ENCODE measurements around the gene ALDOC.

ALDOC gene

GRCh38 chr17:28549236-28550132 is 27.2 kb downstream of the ALDOC start:
- H3K9me3 ChIP-seq (ENCODE audit: control insufficient read depth, insufficient read depth, low read length): no peaks in the 10 kb centered on the region
- peaks cover 7% of the 10 kb centered on the region for H3K4me1 ChIP-seq (ENCODE audit: control insufficient read depth, insufficient read depth, low read length)
- no peak overlapping the region for H3K4me3 ChIP-seq (ENCODE audit: low read depth, low read length)
- H3K36me3 ChIP-seq (ENCODE audit: control insufficient read depth, insufficient read depth, low read length): peaks cover 16% of the 10 kb centered on the region
- no peak overlapping the region for H3K9ac ChIP-seq (ENCODE audit: low read depth, low read length)
- peaks cover 4% of the 10 kb centered on the region for H3K27me3 ChIP-seq (ENCODE audit: control insufficient read depth, insufficient read depth, low read length)

DNA sequence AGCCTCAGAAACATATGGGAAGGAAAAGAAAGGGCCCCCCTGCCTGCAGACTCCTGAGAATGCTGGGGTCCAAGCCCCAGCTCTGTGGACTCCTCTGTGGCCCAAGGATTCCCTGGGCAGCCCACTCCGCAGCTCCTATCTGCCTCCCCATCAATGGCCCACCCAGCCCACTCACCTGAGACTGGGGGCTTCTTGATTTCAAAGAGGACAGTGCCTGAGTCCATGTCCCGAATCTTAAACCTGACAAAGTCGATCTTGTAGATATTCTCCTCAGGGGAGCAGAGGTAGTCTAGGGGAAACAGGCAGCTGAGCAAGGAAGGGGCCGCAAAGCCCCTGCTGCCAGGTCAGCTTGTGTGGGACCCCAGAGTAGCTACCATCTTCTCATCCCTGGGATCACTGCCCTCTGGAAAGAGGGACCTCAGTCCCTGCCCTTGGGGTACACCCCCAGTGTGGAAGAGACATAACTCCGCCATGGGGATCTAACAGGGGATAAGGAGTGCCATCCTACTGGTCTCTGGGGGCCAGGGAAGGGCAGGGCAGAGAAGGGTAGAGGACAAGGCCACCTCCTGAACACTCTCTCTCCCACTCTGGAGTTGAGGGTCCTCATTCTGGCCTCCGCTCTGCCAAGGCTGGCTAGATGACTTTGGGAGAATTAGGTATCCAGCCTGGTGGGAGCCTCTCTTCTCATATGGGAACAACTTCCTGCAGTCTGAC is 28.1 kb downstream of the ALDOC start:
- no peak overlapping the region for H3K9ac ChIP-seq (ENCODE audit: low read depth, low read length)
- peaks cover 4% of the 10 kb centered on the region for H3K27me3 ChIP-seq (ENCODE audit: control insufficient read depth, insufficient read depth, low read length)
- peaks cover 9% of the 10 kb centered on the region for H3K36me3 ChIP-seq (ENCODE audit: control insufficient read depth, insufficient read depth, low read length)
- peaks cover 7% of the 10 kb centered on the region for H3K4me1 ChIP-seq (ENCODE audit: control insufficient read depth, insufficient read depth, low read length)
- no peaks in the 10 kb centered on the region for H3K9me3 ChIP-seq (ENCODE audit: control insufficient read depth, insufficient read depth, low read length)
- H3K4me3 ChIP-seq (ENCODE audit: low read depth, low read length): no peak overlapping the region

GRCh38 chr17:28547623-28548416 is 28.9 kb downstream of the ALDOC start:
- peaks cover 4% of the 10 kb centered on the region for H3K27me3 ChIP-seq (ENCODE audit: control insufficient read depth, insufficient read depth, low read length)
- no peaks in the 10 kb centered on the region for H3K9me3 ChIP-seq (ENCODE audit: control insufficient read depth, insufficient read depth, low read length)
- H3K9ac ChIP-seq (ENCODE audit: low read depth, low read length): no peak overlapping the region
- H3K4me3 ChIP-seq (ENCODE audit: low read depth, low read length): no peak overlapping the region
- H3K4me1 ChIP-seq (ENCODE audit: control insufficient read depth, insufficient read depth, low read length): peaks cover 2% of the 10 kb centered on the region
- H3K36me3 ChIP-seq (ENCODE audit: control insufficient read depth, insufficient read depth, low read length): peaks cover 8% of the 10 kb centered on the region

- no peaks in the 10 kb centered on the region for H3K9me3 ChIP-seq (ENCODE audit: control insufficient read depth, insufficient read depth, low read length)
- H3K4me3 ChIP-seq (ENCODE audit: low read depth, low read length): no peak overlapping the region
- peaks cover 8% of the 10 kb centered on the region for H3K36me3 ChIP-seq (ENCODE audit: control insufficient read depth, insufficient read depth, low read length)
- H3K9ac ChIP-seq (ENCODE audit: low read depth, low read length): no peak overlapping the region
- H3K27me3 ChIP-seq (ENCODE audit: control insufficient read depth, insufficient read depth, low read length): peaks cover 4% of the 10 kb centered on the region
- no peaks in the 10 kb centered on the region for H3K4me1 ChIP-seq (ENCODE audit: control insufficient read depth, insufficient read depth, low read length)
Measured at GRCh38 chr17:28547096-28547622, 29.5 kb downstream of the ALDOC start.

DNA sequence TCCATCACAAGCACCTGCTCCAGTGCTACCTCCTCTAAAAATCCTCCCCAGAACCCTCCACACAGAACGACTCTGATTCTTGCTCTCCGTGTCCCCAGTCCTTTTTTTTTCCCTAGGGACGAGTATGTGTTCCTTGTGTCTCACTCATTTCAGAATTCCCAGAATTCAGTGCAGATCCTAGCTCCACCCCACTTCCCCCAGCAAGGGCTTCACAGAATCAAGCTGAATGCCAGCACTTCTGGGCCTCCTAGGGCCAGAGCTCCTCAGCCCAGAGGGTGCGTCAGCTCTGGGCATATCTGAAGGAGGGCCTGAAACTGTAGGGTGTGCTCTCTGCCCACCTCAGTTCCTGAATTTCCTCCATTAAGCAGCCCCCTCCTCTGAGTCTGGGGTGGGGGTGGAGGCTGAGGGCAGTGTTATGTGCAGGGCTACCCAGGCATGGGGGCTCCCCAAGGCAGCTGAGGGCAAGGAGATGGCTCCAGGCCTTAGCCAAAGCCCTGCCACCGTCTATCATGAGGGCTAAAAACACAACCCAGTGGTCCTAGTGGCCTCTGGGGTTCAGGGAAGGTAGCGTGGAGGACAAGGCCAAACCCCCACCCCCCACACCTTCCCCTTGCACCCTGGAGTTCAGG is 30.8 kb downstream of the ALDOC start:
- Histone ChIP-seq H3K27me3 (ENCODE audit: control insufficient read depth, insufficient read depth, low read length) (no peaks in the 10 kb centered on the region), H3K9ac (ENCODE audit: low read depth, low read length) (no peak overlapping the region), H3K4me3 (ENCODE audit: low read depth, low read length) (no peak overlapping the region), H3K9me3 (ENCODE audit: control insufficient read depth, insufficient read depth, low read length) (no peaks in the 10 kb centered on the region), H3K4me1 (ENCODE audit: control insufficient read depth, insufficient read depth, low read length) (no peaks in the 10 kb centered on the region), H3K36me3 (ENCODE audit: control insufficient read depth, insufficient read depth, low read length) (peaks cover 8% of the 10 kb centered on the region)

- Histone ChIP-seq H3K9me3 (ENCODE audit: control insufficient read depth, insufficient read depth, low read length) (no peaks in the 10 kb centered on the region), H3K36me3 (ENCODE audit: control insufficient read depth, insufficient read depth, low read length) (peaks cover 8% of the 10 kb centered on the region), H3K4me1 (ENCODE audit: control insufficient read depth, insufficient read depth, low read length) (no peaks in the 10 kb centered on the region), H3K27me3 (ENCODE audit: control insufficient read depth, insufficient read depth, low read length) (no peaks in the 10 kb centered on the region), H3K9ac (ENCODE audit: low read depth, low read length) (no peak overlapping the region), H3K4me3 (ENCODE audit: low read depth, low read length) (no peak overlapping the region)
Measured at GRCh38 chr17:28545141-28545503, 31.6 kb downstream of the ALDOC start.

GRCh38 chr17:28544402-28545140 is 32.1 kb downstream of the ALDOC start:
- H3K4me3 ChIP-seq (ENCODE audit: low read depth, low read length): no peak overlapping the region
- no peaks in the 10 kb centered on the region for H3K4me1 ChIP-seq (ENCODE audit: control insufficient read depth, insufficient read depth, low read length)
- no peak overlapping the region for H3K9ac ChIP-seq (ENCODE audit: low read depth, low read length)
- H3K36me3 ChIP-seq (ENCODE audit: control insufficient read depth, insufficient read depth, low read length): peaks cover 8% of the 10 kb centered on the region
- no peaks in the 10 kb centered on the region for H3K9me3 ChIP-seq (ENCODE audit: control insufficient read depth, insufficient read depth, low read length)
- H3K27me3 ChIP-seq (ENCODE audit: control insufficient read depth, insufficient read depth, low read length): no peaks in the 10 kb centered on the region

DNA sequence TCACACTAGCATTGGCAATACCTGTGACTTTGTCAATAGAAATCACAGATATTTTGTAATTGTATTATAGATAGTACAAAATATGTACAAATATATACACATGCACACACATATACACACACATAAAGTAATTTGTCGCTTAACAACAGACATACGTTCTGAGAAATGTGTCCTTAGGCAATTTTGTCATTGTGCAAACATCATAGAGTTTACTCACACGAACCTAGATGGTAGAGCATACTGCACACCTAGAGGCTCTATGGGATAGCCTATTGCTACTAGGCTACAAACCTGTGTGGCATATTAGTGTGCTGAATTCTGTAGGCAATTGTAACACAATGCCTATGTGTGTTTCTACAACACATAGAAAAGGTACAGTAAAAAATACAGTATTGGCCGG is 35.3 kb downstream of the ALDOC start:
- H3K9me3 ChIP-seq (ENCODE audit: control insufficient read depth, insufficient read depth, low read length): no peaks in the 10 kb centered on the region
- H3K4me3 ChIP-seq (ENCODE audit: low read depth, low read length): no peak overlapping the region
- no peak overlapping the region for H3K9ac ChIP-seq (ENCODE audit: low read depth, low read length)
- no peaks in the 10 kb centered on the region for H3K27me3 ChIP-seq (ENCODE audit: control insufficient read depth, insufficient read depth, low read length)
- no peaks in the 10 kb centered on the region for H3K4me1 ChIP-seq (ENCODE audit: control insufficient read depth, insufficient read depth, low read length)
- H3K36me3 ChIP-seq (ENCODE audit: control insufficient read depth, insufficient read depth, low read length): peaks cover under 1% of the 10 kb centered on the region

DNA sequence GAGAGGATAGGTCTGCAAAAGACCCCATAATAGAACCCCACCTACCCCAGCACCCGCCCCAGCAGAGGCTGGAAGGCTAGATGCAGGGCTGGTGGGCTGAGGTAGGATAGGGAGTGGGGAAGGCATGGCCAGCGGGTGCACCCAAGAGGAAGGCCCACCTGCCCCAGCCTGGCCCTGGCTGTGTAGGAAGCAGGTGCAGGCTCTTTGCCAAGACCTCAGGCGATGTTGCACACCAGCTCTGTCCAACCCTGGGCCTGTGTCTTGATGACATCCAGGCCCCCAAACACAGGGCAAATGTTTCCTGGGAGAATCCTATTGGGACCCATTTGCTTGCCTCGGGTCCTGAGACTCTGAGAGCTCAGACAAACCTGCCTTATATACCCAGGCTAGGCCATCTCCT is 36.5 kb downstream of the ALDOC start:
- Histone ChIP-seq H3K4me1 (ENCODE audit: control insufficient read depth, insufficient read depth, low read length) (no peaks in the 10 kb centered on the region), H3K4me3 (ENCODE audit: low read depth, low read length) (no peak overlapping the region), H3K27me3 (ENCODE audit: control insufficient read depth, insufficient read depth, low read length) (no peaks in the 10 kb centered on the region), H3K9me3 (ENCODE audit: control insufficient read depth, insufficient read depth, low read length) (no peaks in the 10 kb centered on the region), H3K36me3 (ENCODE audit: control insufficient read depth, insufficient read depth, low read length) (no peaks in the 10 kb centered on the region), H3K9ac (ENCODE audit: low read depth, low read length) (no peak overlapping the region)

- Histone ChIP-seq H3K9ac (ENCODE audit: low read depth, low read length) (no peak overlapping the region), H3K9me3 (ENCODE audit: control insufficient read depth, insufficient read depth, low read length) (no peaks in the 10 kb centered on the region), H3K4me1 (ENCODE audit: control insufficient read depth, insufficient read depth, low read length) (no peaks in the 10 kb centered on the region), H3K4me3 (ENCODE audit: low read depth, low read length) (no peak overlapping the region), H3K27me3 (ENCODE audit: control insufficient read depth, insufficient read depth, low read length) (no peaks in the 10 kb centered on the region), H3K36me3 (ENCODE audit: control insufficient read depth, insufficient read depth, low read length) (no peaks in the 10 kb centered on the region)
Measured at GRCh38 chr17:28538296-28538895, 38.3 kb downstream of the ALDOC start.
